Lower leg skin (tissue), 3 donors: ENCODE measurements around the gene YWHAG.

Experiments used
- CTCF ChIP-seq, 3 donors: fragments of 450-650 bp; IDR thresholded peaks; one replicate each; pipeline ENCODE4 v1.5.1; 2016; ENCODE audit warnings: antibody characterized with exemption in 3 of 3, mild to moderate bottlenecking in 3 of 3, moderate library complexity in 2 of 3
- POLR2A ChIP-seq, 2 donors: fragments of 450-650 bp; IDR thresholded peaks; one replicate each; pipeline ENCODE4 v1.6.1; 2016 to 2017; ENCODE audit warnings: antibody characterized with exemption in 2 of 2, mild to moderate bottlenecking in 1 of 2, moderate library complexity in 1 of 2

- TF ChIP-seq CTCF (IDR thresholded peaks at IDR 0.05) (no peak), POLR2A (IDR thresholded peaks at IDR 0.05) (no peak)
Measured at GRCh38 chr7:76346778-76347177, 12.0 kb downstream of the YWHAG start.
